Measurements from ENCODE around the gene GRAP2. TPM values are rescaled to one million over a fixed set of nuclear protein-coding genes. Genes with fewer than 3 reads are reported as not detected.
A peak's percentile ranks its signal among the peaks of the same experiment; 100 is the strongest.

The GRAP2 gene
- total and polyA plus RNA-seq, 2 experiments from 2014 or later: 0.42 TPM; not detected in 1

DNA sequence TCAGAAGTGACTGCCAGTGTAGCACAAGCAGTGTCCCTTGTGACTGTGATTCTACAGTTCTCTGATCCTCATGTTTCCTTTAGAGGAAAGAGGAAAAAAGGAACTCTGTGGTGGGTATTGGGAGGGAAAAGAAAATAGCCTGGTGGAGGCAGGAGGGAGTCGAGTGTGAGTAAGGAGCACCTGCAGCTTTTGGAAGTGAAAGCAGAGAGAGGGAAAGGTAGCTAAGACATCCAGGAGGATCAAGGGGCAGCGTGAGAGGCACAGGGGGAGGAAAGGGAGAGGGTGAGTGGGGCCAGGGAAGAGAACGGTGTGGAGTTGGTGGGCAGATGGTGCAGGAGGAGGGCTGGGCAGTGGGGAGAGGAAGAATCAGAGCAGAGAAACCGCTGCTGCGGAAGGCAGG is 71.8 kb downstream of the GRAP2 start (continued):
- no peak for TF ChIP-seq REST (IDR thresholded peaks at IDR 0.05; ENCODE audit: unreplicated experiment)
- no peak for TF ChIP-seq STAT1 (IDR thresholded peaks at IDR 0.05; ENCODE audit: unreplicated experiment)
- TF ChIP-seq NANOG (IDR thresholded peaks at IDR 0.05; ENCODE audit: borderline replicate concordance): no peak
- no peak for TF ChIP-seq POLR2AphosphoS5 (IDR thresholded peaks at IDR 0.05; ENCODE audit: low read depth)
- TF ChIP-seq EZH2phosphoT487 (IDR thresholded peaks at IDR 0.05; ENCODE audit: unreplicated experiment): no peak
- TF ChIP-seq, protein P1, sequence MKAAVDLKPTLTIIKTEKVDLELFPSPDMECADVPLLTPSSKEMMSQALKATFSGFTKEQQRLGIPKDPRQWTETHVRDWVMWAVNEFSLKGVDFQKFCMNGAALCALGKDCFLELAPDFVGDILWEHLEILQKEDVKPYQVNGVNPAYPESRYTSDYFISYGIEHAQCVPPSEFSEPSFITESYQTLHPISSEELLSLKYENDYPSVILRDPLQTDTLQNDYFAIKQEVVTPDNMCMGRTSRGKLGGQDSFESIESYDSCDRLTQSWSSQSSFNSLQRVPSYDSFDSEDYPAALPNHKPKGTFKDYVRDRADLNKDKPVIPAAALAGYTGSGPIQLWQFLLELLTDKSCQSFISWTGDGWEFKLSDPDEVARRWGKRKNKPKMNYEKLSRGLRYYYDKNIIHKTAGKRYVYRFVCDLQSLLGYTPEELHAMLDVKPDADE (IDR thresholded peaks at IDR 0.05): no peak
- no peak for TF ChIP-seq JUNB (IDR thresholded peaks at IDR 0.05; ENCODE audit: unreplicated experiment)

- no peak for ATAC-seq
- H3K4me2 ChIP-seq: no peak overlapping the region
- no peaks in the 10 kb centered on the region for H3K9me2 ChIP-seq (ENCODE audit: insufficient read depth)
- H3K4me1 Mint-ChIP-seq: peaks cover 22% of the 10 kb centered on the region
- H3K27ac Mint-ChIP-seq: no peak overlapping the region
- no peaks in the 10 kb centered on the region for H3F3A ChIP-seq (replicated peaks; ENCODE audit: low read depth)
- no peak overlapping the region for H3K27ac ChIP-seq (ENCODE audit: low read depth)
- no peaks in the 10 kb centered on the region for H3K79me2 ChIP-seq (replicated peaks; ENCODE audit: insufficient read depth)
- no peaks in the 10 kb centered on the region for H3K27me3 ChIP-seq (ENCODE audit: insufficient read depth)
- no peak for DNase-seq (ENCODE audit: low spot score)
- H4K20me1 ChIP-seq (replicated peaks; ENCODE audit: insufficient read depth): no peaks in the 10 kb centered on the region
- H2AFZ ChIP-seq: peak overlapping the region; percentile 38; the same call in 1 of the 2 replicates
- H3K27me3 Mint-ChIP-seq (ENCODE audit: insufficient read depth, low read depth, poor library complexity): peaks cover 12% of the 10 kb centered on the region
- H3K4me3 ChIP-seq: no peak overlapping the region
- no peak for TF ChIP-seq POLR2AphosphoS5 (IDR thresholded peaks at IDR 0.05; ENCODE audit: low read depth)
- TF ChIP-seq ZNF331 (CRISPR knock-in tag; IDR thresholded peaks at IDR 0.05; ENCODE audit: low read depth): no peak
- TF ChIP-seq NANOG (IDR thresholded peaks at IDR 0.05; ENCODE audit: borderline replicate concordance): no peak
- no peak overlapping the region for H3K4me3 Mint-ChIP-seq
- H3K9me3 Mint-ChIP-seq: no peaks in the 10 kb centered on the region
- H3K36me3 ChIP-seq (ENCODE audit: insufficient read depth): no peaks in the 10 kb centered on the region
- H3K36me3 Mint-ChIP-seq (ENCODE audit: low read depth): no peaks in the 10 kb centered on the region
- H3K4me1 ChIP-seq (ENCODE audit: insufficient read depth): peaks cover 2% of the 10 kb centered on the region; the same call in 1 of the 2 replicates
These were observed 72.8 kb downstream of the GRAP2 start for GRCh38 chr22:39973656-39974055.

- Histone ChIP-seq H3K4me1 (ENCODE audit: insufficient read depth) (no peaks in the 10 kb centered on the region), H3K27ac (ENCODE audit: low read depth) (no peak overlapping the region), H3K79me2 (replicated peaks; ENCODE audit: insufficient read depth) (no peaks in the 10 kb centered on the region), H3K4me2 (no peak overlapping the region), H3F3A (replicated peaks; ENCODE audit: low read depth) (no peaks in the 10 kb centered on the region), H3K27me3 (ENCODE audit: insufficient read depth) (no peaks in the 10 kb centered on the region), H3K4me3 (no peak overlapping the region), H3K9me2 (ENCODE audit: insufficient read depth) (no peaks in the 10 kb centered on the region), H3K36me3 (ENCODE audit: insufficient read depth) (no peaks in the 10 kb centered on the region), H2AFZ (peak overlapping the region; percentile 38; the same call in 1 of the 2 replicates), H4K20me1 (replicated peaks; ENCODE audit: insufficient read depth) (no peaks in the 10 kb centered on the region)
- no peaks in the 10 kb centered on the region for H3K36me3 Mint-ChIP-seq (ENCODE audit: low read depth)
- no peaks in the 10 kb centered on the region for H3K9me3 Mint-ChIP-seq
- no peak overlapping the region for H3K27ac Mint-ChIP-seq
- H3K4me3 Mint-ChIP-seq: no peak overlapping the region
- DNase-seq (ENCODE audit: low spot score) (no peak), ATAC-seq (no peak)
- H3K27me3 Mint-ChIP-seq (ENCODE audit: insufficient read depth, low read depth, poor library complexity): peaks cover 12% of the 10 kb centered on the region
- peaks cover 18% of the 10 kb centered on the region for H3K4me1 Mint-ChIP-seq
- no peak for TF ChIP-seq EZH2 (IDR thresholded peaks at IDR 0.05; ENCODE audit: low read depth, unreplicated experiment)
- TF ChIP-seq ZNF114 (CRISPR knock-in tag; IDR thresholded peaks at IDR 0.05): no peak
- TF ChIP-seq NANOG (IDR thresholded peaks at IDR 0.05; ENCODE audit: borderline replicate concordance): no peak
- no peak for TF ChIP-seq STAT1 (IDR thresholded peaks at IDR 0.05; ENCODE audit: unreplicated experiment)
These were observed 73.2 kb downstream of the GRAP2 start for GRCh38 chr22:39974065-39974464.
